Lung (tissue), 12 donors: ENCODE results near the gene SCYGR8. TPM values are rescaled to one million over a fixed set of nuclear protein-coding genes. Genes with fewer than 3 reads are reported as not detected.

Source experiments
- ATAC-seq: fragments of 200-7000 bp; cut with Tn5 transposase; one replicate; pipeline ENCODE4 v1.9.1; 2020; ENCODE audit warnings: moderate number of reproducible peaks; ENCODE audit not compliant: insufficient read depth, low FRiP score
- DNase-seq, 3 donors: peaks; one replicate each; pipeline ENCODE4 v3.0.0-alpha.2; 2013 to 2017
- H3K27ac ChIP-seq, 2 donors: one replicate each; pipeline ENCODE4 v1.5.1; 2013; ENCODE audit warnings: mild to moderate bottlenecking in 2 of 2, moderate library complexity in 2 of 2, control low read depth in 1 of 2, inconsistent platforms in 1 of 2, low read depth in 1 of 2, low read length in 1 of 2
- H3K27me3 ChIP-seq, 3 donors: one replicate each; pipeline ENCODE4 v1.5.1; 2013; ENCODE audit warnings: low read length in 2 of 3; ENCODE audit not compliant: control insufficient read depth in 3 of 3, insufficient read depth in 3 of 3
- H3K36me3 ChIP-seq, 4 donors: one replicate each; pipeline ENCODE4 v1.5.1; 2013; ENCODE audit warnings: low read length in 4 of 4, mild to moderate bottlenecking in 1 of 4, moderate library complexity in 1 of 4; ENCODE audit not compliant: control insufficient read depth in 4 of 4, insufficient read depth in 4 of 4
- H3K4me1 ChIP-seq, 5 donors: one replicate each; pipeline ENCODE4 v1.5.1; 2013; ENCODE audit warnings: low read length in 5 of 5, mild to moderate bottlenecking in 2 of 5, moderate library complexity in 1 of 5; ENCODE audit not compliant: control insufficient read depth in 5 of 5, insufficient read depth in 5 of 5
- H3K4me3 ChIP-seq: one replicate; pipeline ENCODE4 v1.5.1; 2013; ENCODE audit warnings: mild to moderate bottlenecking, control low read depth, moderate library complexity
- H3K9ac ChIP-seq, 2 donors: one replicate each; pipeline ENCODE4 v1.5.1; 2013; ENCODE audit warnings: low read length in 2 of 2, control low read depth in 1 of 2; ENCODE audit not compliant: insufficient read depth in 1 of 2
- H3K9me3 ChIP-seq, 4 donors: one replicate each; pipeline ENCODE4 v1.5.1; 2013; ENCODE audit warnings: low read length in 3 of 4, mild to moderate bottlenecking in 1 of 4, moderate library complexity in 1 of 4; ENCODE audit not compliant: control insufficient read depth in 4 of 4, insufficient read depth in 3 of 4
- WGBS, 2 donors: extraction: QIAGEN DNeasy Blood & Tissue Kit; methylation state at CpG; one replicate each; pipeline ENCODE4 v1.1.7; 2013; 5-methylcytosine and 5-hydroxymethylcytosine counted together
- polyA plus RNA-seq, 2 donors: library from polyadenylated mRNA; stranded (reverse); fragments of 200-250 nt; gene quantifications; one replicate each; pipeline ENCODE4 v1.2.1, GENCODE V29; 2013
- total RNA-seq, 2 donors: library from RNA; depleted of rRNA in 1 of 2; stranded (reverse); fragments of >200 nt in 1 of 2; gene quantifications; one replicate each; pipeline ENCODE4 v1.2.1, GENCODE V29; 2014 to 2021
- TF ChIP-seq, protein P1 (sequence below): IDR thresholded peaks from 2 replicates; pipeline ENCODE4 v1.5.1; 2012; ENCODE audit warnings: mild to moderate bottlenecking; ENCODE audit errors: control extremely low read depth, extremely low read depth
- donor health status: control.
- donor health status: control.
- donor health status: Bipolar disorder and iron deficiency.
- donor health status: healthy.
- donor health status: DM: yes; HTN: yes; CAD: no.

SCYGR8 gene
- total and polyA plus RNA-seq, 4 donors: not detected

DNA sequence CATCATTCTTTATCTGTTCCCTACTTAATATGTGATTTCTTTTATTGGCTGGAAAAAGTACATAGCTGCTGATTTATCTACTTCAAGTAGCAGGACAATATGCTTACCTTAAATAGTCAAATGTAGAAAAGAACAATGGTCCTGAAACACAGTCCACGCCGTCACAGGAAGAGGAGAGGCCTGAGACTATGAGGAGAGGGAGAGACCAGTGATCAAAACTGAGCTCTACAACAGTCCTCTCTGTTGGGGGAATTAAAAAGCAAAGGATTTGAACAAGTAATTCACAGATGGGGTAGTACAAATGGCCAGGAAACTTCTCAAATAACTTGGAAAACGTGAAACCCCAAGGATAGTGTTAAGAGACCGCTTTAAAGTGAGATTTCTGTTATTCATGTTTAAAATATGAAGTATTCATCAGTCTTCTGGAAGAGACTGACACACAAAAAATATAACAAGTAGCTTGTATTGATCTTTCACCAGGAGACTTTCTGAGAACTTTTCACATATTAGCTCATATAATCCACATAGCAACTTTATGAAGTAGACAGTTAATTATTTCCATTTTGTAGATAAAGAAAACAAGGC is 20.2 kb downstream of the SCYGR8 start:
- Histone ChIP-seq H3K4me3 (no peak overlapping the region), H3K4me1 (peaks cover 0 to 9% (median 0%) of the 10 kb centered on the region in 5 donors), H3K9ac (no peak overlapping the region), H3K27ac (no peak overlapping the region), H3K36me3 (no peaks in the 10 kb centered on the region), H3K27me3 (no peaks in the 10 kb centered on the region), H3K9me3 (no peaks in the 10 kb centered on the region)
- ATAC-seq: no peak
- TF ChIP-seq, protein P1, sequence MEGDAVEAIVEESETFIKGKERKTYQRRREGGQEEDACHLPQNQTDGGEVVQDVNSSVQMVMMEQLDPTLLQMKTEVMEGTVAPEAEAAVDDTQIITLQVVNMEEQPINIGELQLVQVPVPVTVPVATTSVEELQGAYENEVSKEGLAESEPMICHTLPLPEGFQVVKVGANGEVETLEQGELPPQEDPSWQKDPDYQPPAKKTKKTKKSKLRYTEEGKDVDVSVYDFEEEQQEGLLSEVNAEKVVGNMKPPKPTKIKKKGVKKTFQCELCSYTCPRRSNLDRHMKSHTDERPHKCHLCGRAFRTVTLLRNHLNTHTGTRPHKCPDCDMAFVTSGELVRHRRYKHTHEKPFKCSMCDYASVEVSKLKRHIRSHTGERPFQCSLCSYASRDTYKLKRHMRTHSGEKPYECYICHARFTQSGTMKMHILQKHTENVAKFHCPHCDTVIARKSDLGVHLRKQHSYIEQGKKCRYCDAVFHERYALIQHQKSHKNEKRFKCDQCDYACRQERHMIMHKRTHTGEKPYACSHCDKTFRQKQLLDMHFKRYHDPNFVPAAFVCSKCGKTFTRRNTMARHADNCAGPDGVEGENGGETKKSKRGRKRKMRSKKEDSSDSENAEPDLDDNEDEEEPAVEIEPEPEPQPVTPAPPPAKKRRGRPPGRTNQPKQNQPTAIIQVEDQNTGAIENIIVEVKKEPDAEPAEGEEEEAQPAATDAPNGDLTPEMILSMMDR: no peak
- WGBS, 2 donors: 58 to 59% methylated on average over 4 of the region's 4 CpGs
- no peak for DNase-seq

DNA sequence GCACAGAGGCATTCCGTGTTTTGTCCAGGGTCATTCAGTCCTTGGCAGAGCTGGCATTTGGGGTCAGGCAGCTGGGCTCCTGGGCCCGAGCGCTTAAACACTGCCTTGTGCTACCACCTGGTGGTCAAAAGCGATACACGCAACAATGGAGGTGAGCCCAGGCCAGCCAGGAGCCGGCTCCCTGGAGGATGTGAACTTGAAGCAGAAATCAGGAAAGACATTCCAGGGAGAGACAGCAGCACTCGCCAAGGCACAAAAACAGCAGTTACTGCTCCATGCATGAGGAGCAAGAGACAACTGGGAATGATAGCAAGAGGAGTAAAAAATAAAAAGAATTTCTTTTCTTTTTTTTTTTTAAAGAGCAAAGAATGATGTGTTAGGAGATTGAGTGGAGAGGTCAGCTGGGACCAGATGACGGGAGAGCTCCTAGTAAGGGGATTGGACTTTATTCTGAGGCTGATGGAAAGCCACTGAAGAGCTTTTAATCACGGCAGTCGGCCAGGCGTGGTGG is 20.7 kb downstream of the SCYGR8 start:
- no peak overlapping the region for H3K9ac ChIP-seq
- H3K4me1 ChIP-seq: peaks cover 0 to 9% (median 0%) of the 10 kb centered on the region in 5 donors
- no peak overlapping the region for H3K27ac ChIP-seq
- H3K9me3 ChIP-seq: no peaks in the 10 kb centered on the region
- DNase-seq (peak; percentile 79 to 81 (median 80)), ATAC-seq (peak; percentile 83)
- H3K4me3 ChIP-seq: no peak overlapping the region
- WGBS, 2 donors: 24 to 30% methylated on average over 11 of the region's 11 CpGs
- no peaks in the 10 kb centered on the region for H3K27me3 ChIP-seq
- no peaks in the 10 kb centered on the region for H3K36me3 ChIP-seq
- TF ChIP-seq, protein P1: peak; percentile 88

DNA sequence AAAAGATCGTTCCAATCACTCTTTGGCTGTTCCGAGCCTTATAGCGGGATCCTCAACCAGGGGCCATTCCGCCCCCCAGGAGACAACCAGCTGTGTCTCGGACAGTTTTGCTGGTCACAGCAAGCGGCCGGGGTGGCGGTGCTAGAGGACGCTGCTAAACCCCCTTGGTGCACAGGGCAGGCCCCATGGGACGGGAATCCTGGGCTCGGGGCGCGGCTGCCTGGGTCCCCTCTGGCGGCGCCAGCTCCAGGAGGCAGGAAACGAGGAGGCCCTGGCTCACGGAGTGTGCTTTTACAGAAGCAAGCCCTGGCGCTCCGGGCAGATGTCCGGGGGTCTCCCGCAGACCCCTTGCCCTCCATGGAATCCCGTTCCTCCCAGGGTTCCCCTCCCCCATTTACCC is 22.1 kb downstream of the SCYGR8 start:
- DNase-seq: no peak

More for the DNA sequence above, 22.1 kb downstream of the SCYGR8 start:
- H3K4me3 ChIP-seq: no peak overlapping the region
- H3K27me3 ChIP-seq: no peaks in the 10 kb centered on the region
- peaks cover 0 to 6% (median 0%) of the 10 kb centered on the region in 5 donors for H3K4me1 ChIP-seq
- WGBS, 2 donors: 93 to 97% methylated on average over 22 of the region's 22 CpGs
- H3K9me3 ChIP-seq: no peaks in the 10 kb centered on the region
- TF ChIP-seq, protein P1: no peak
- ATAC-seq: no peak
- H3K27ac ChIP-seq: no peak overlapping the region
- no peaks in the 10 kb centered on the region for H3K36me3 ChIP-seq
- no peak overlapping the region for H3K9ac ChIP-seq
